ENCODE results near the gene TARBP2. TPM values are rescaled to one million over a fixed set of nuclear protein-coding genes. Genes with fewer than 3 reads are reported as not detected.

TARBP2 gene
- polyA plus RNA-seq, 2 of the 4 experiments (the other 2 are of a cell fraction), result 41.5 to 49.9 TPM

Small RNA genes lying within 50 kb of the gene (small RNA-seq; reads per million reads assigned to genes)
- gene AC023509.3, result 0 to 0.12 (median 0) reads per million in 6 experiments

Other genes starting within 250 kb of the TARBP2 start
- 10.0 and 11.8 TPM in 2 replicates for gene ESPL1, start 233.0 kb upstream of the TARBP2 start, polyA plus RNA-seq (2011; rRNA removed)
- 15.2 to 16.5 TPM (median 15.5 TPM) in 3 replicates for gene ESPL1, start 233.0 kb upstream of the TARBP2 start, polyA plus RNA-seq (2017; fragmentation: RNase III; extraction: RNeasy Plus Mini Kit Qiagen cat#74134 plus additional on column Dnase treatment)
- gene PFDN5, start 205.7 kb upstream of the TARBP2 start, polyA plus RNA-seq (2011; rRNA removed), result 729 and 848 TPM in 2 replicates
- 685 to 736 TPM (median 704 TPM) in 3 replicates for gene PFDN5, start 205.7 kb upstream of the TARBP2 start, polyA plus RNA-seq (2017; fragmentation: RNase III; extraction: RNeasy Plus Mini Kit Qiagen cat#74134 plus additional on column Dnase treatment)
- 75.2 and 80.9 TPM in 2 replicates for gene MYG1, start 201.6 kb upstream of the TARBP2 start, polyA plus RNA-seq (2011; rRNA removed)
- 55.9 to 60.9 TPM (median 58.9 TPM) in 3 replicates for gene MYG1, start 201.6 kb upstream of the TARBP2 start, polyA plus RNA-seq (2017; fragmentation: RNase III; extraction: RNeasy Plus Mini Kit Qiagen cat#74134 plus additional on column Dnase treatment)
- 82.6 and 104 TPM in 2 replicates for gene AAAS, start 179.7 kb upstream of the TARBP2 start, polyA plus RNA-seq (2011; rRNA removed)
- gene AAAS, start 179.7 kb upstream of the TARBP2 start, polyA plus RNA-seq (2017; fragmentation: RNase III; extraction: RNeasy Plus Mini Kit Qiagen cat#74134 plus additional on column Dnase treatment), result 61.5 to 64.9 TPM (median 64.1 TPM) in 3 replicates
- 0.05 TPM in 1 of 2 replicates, not detected in the other for gene SP7, start 164.9 kb upstream of the TARBP2 start, polyA plus RNA-seq (2011; rRNA removed)
- 0.03 to 0.06 TPM in 2 of 3 replicates, not detected in the other for gene SP7, start 164.9 kb upstream of the TARBP2 start, polyA plus RNA-seq (2017; fragmentation: RNase III; extraction: RNeasy Plus Mini Kit Qiagen cat#74134 plus additional on column Dnase treatment)
- gene SP1, start 121.1 kb upstream of the TARBP2 start, polyA plus RNA-seq (2011; rRNA removed), result 53.2 and 56.6 TPM in 2 replicates
- 24.0 to 24.5 TPM (median 24.2 TPM) in 3 replicates for gene SP1, start 121.1 kb upstream of the TARBP2 start, polyA plus RNA-seq (2017; fragmentation: RNase III; extraction: RNeasy Plus Mini Kit Qiagen cat#74134 plus additional on column Dnase treatment)
- gene AMHR2, start 77.4 kb upstream of the TARBP2 start, polyA plus RNA-seq (2011; rRNA removed), result 0.12 and 0.16 TPM in 2 replicates
- 0.13 to 0.22 TPM (median 0.18 TPM) in 3 replicates for gene AMHR2, start 77.4 kb upstream of the TARBP2 start, polyA plus RNA-seq (2017; fragmentation: RNase III; extraction: RNeasy Plus Mini Kit Qiagen cat#74134 plus additional on column Dnase treatment)
- gene PRR13, start 59.5 kb upstream of the TARBP2 start, polyA plus RNA-seq (2011; rRNA removed), result 203 and 257 TPM in 2 replicates
- gene PRR13, start 59.5 kb upstream of the TARBP2 start, polyA plus RNA-seq (2017; fragmentation: RNase III; extraction: RNeasy Plus Mini Kit Qiagen cat#74134 plus additional on column Dnase treatment), result 210 to 248 TPM (median 221 TPM) in 3 replicates
- 367 and 604 TPM in 2 replicates for gene PCBP2, start 49.2 kb upstream of the TARBP2 start, polyA plus RNA-seq (2011; rRNA removed)
- gene PCBP2, start 49.2 kb upstream of the TARBP2 start, polyA plus RNA-seq (2017; fragmentation: RNase III; extraction: RNeasy Plus Mini Kit Qiagen cat#74134 plus additional on column Dnase treatment), result 546 to 553 TPM (median 551 TPM) in 3 replicates
- gene MAP3K12, start 1.8 kb upstream of the TARBP2 start, polyA plus RNA-seq (2011; rRNA removed), result 21.9 and 30.6 TPM in 2 replicates
- gene MAP3K12, start 1.8 kb upstream of the TARBP2 start, polyA plus RNA-seq (2017; fragmentation: RNase III; extraction: RNeasy Plus Mini Kit Qiagen cat#74134 plus additional on column Dnase treatment), result 14.0 to 18.7 TPM (median 16.1 TPM) in 3 replicates
- 0.17 TPM in 1 of 2 replicates, not detected in the other for gene NPFF, start 6.2 kb downstream of the TARBP2 start, polyA plus RNA-seq (2011; rRNA removed)
- gene NPFF, start 6.2 kb downstream of the TARBP2 start, polyA plus RNA-seq (2017; fragmentation: RNase III; extraction: RNeasy Plus Mini Kit Qiagen cat#74134 plus additional on column Dnase treatment), result not detected in 3 replicates
- gene ATF7, start 125.1 kb downstream of the TARBP2 start, polyA plus RNA-seq (2011; rRNA removed), result 38.7 and 38.9 TPM in 2 replicates
- 22.9 to 23.3 TPM (median 23.0 TPM) in 3 replicates for gene ATF7, start 125.1 kb downstream of the TARBP2 start, polyA plus RNA-seq (2017; fragmentation: RNase III; extraction: RNeasy Plus Mini Kit Qiagen cat#74134 plus additional on column Dnase treatment)
- 402 and 678 TPM in 2 replicates for gene ATP5MC2, start 174.8 kb downstream of the TARBP2 start, polyA plus RNA-seq (2011; rRNA removed)
- gene ATP5MC2, start 174.8 kb downstream of the TARBP2 start, polyA plus RNA-seq (2017; fragmentation: RNase III; extraction: RNeasy Plus Mini Kit Qiagen cat#74134 plus additional on column Dnase treatment), result 540 to 553 TPM (median 542 TPM) in 3 replicates
- 41.5 and 54.5 TPM in 2 replicates for gene CALCOCO1, start 226.2 kb downstream of the TARBP2 start, polyA plus RNA-seq (2011; rRNA removed)
- gene CALCOCO1, start 226.2 kb downstream of the TARBP2 start, polyA plus RNA-seq (2017; fragmentation: RNase III; extraction: RNeasy Plus Mini Kit Qiagen cat#74134 plus additional on column Dnase treatment), result 18.7 to 28.8 TPM (median 28.7 TPM) in 3 replicates

All from A549 (cell line).